H4 (cell line): ENCODE measurements around the gene LAMP1. TPM values are rescaled to one million over a fixed set of nuclear protein-coding genes. Genes with fewer than 3 reads are reported as not detected.
"Not testable (repeated sequence)": the region's sequence is repeated elsewhere in the genome, so short reads cannot be mapped to it uniquely, and the experiment has no call there.

Source experiments
- DNase-seq: peaks from one replicate; pipeline ENCODE4 v3.0.0-alpha.2; 2015; ENCODE audit warnings: low spot score
- total RNA-seq: library from RNA; depleted of rRNA; stranded (reverse); fragments of >200 nt; shearing (Covaris generic); gene quantifications from 2 replicates; pipeline ENCODE4 v1.2.3, GENCODE V29; 2014

Gene LAMP1
- total RNA-seq, 1 experiment from 2014 or later = 77.3 TPM

- DNase-seq = no peak
Observed at GRCh38 chr13:113297370-113298042, 467 bp downstream of the LAMP1 start.

- no peak for DNase-seq
Observed at GRCh38 chr13:113298043-113298945, 1.3 kb downstream of the LAMP1 start.

- DNase-seq = no peak
Observed at GRCh38 chr13:113299951-113300350, 2.9 kb downstream of the LAMP1 start.

GRCh38 chr13:113302986-113303385 is 5.9 kb downstream of the LAMP1 start:
- no peak for DNase-seq

- no peak for DNase-seq
Observed at GRCh38 chr13:113304121-113304520, 7.1 kb downstream of the LAMP1 start.

GRCh38 chr13:113305208-113305607 is 8.2 kb downstream of the LAMP1 start:
- no peak for DNase-seq

- no peak for DNase-seq
Observed at GRCh38 chr13:113307491-113307890, 10.5 kb downstream of the LAMP1 start.

- DNase-seq = no peak
Observed at GRCh38 chr13:113309473-113309872, 12.4 kb downstream of the LAMP1 start.

- not testable (repeated sequence) for DNase-seq
Observed at GRCh38 chr13:113314112-113314511, 17.1 kb downstream of the LAMP1 start.

GRCh38 chr13:113314895-113315470 is 17.9 kb downstream of the LAMP1 start:
- not testable (repeated sequence) for DNase-seq

GRCh38 chr13:113315992-113316391 is 19.0 kb downstream of the LAMP1 start:
- no peak for DNase-seq

GRCh38 chr13:113317031-113317430 is 20.0 kb downstream of the LAMP1 start:
- DNase-seq = no peak

- DNase-seq = no peak
Observed at GRCh38 chr13:113318956-113319355, 21.9 kb downstream of the LAMP1 start.

GRCh38 chr13:113319371-113319770 is 22.3 kb downstream of the LAMP1 start:
- no peak for DNase-seq

GRCh38 chr13:113320226-113320875 is 23.3 kb downstream of the LAMP1 start:
- DNase-seq = no peak

GRCh38 chr13:113321546-113321945 is 24.5 kb downstream of the LAMP1 start:
- DNase-seq = no peak

- no peak for DNase-seq
Observed at GRCh38 chr13:113322043-113322461, 25.0 kb downstream of the LAMP1 start.

- DNase-seq = no peak
Observed at GRCh38 chr13:113322890-113323651, 26.0 kb downstream of the LAMP1 start.

GRCh38 chr13:113323869-113324268 is 26.8 kb downstream of the LAMP1 start:
- DNase-seq = no peak

- DNase-seq = no peak
Observed at GRCh38 chr13:113324398-113324797, 27.4 kb downstream of the LAMP1 start.

- DNase-seq = no peak
Observed at GRCh38 chr13:113325779-113326178, 28.7 kb downstream of the LAMP1 start.
